GM21576 (cell line): ENCODE results near the gene GLYATL3.

Experiments used
- ATAC-seq: cut with Tn5 transposase; IDR thresholded peaks from one replicate; pipeline ENCODE4 v1.9.1; 2021; ENCODE audit warnings: mild to moderate bottlenecking, moderate library complexity; ENCODE audit not compliant: unreplicated experiment

GLYATL3 gene

GRCh38 chr6:49513153-49513989, 13.6 kb downstream of the GLYATL3 start:
- no peak for ATAC-seq

DNA sequence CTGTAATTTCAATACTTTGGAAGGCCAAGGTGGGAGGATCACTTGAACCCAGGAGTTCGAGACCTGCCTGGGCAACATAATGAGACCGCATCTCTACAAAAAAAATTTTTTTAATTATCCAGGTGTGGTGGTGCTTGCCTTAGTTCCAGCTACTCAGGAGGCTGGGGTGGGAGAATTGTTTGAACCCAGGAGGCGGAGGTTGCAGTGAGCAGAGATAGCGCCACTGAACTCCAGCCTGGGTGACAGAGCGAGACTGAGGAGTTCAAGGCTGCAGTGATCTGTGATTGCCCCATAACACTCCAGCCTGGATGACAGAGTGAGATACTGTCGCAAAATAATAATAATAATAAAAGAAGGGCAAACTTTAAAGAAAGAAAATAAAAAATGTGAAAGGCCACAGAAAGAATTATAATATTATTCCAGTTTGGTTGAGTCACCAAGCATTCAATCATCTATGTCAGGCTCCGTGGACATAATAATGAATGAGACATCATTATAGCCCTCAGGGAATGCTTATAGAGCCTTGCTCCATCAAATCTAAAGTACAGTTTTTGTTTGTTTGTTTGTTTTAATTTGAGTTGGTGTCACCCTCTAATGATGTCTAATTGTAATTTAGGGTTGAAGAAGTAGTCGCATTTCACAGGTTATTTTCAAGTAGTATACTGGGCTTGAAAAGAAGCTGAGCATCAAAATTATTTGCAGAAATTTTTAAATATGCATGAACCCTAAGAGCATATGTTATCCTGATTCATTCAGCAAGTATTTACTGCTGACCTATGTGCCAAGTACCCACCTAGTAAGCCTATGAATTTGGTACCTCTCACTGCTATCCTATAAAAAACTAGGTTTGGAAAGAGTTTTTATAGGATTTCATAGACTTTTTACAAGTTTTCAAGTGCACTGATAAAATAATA, 15.1 kb downstream of the GLYATL3 start:
- ATAC-seq = no peak

DNA sequence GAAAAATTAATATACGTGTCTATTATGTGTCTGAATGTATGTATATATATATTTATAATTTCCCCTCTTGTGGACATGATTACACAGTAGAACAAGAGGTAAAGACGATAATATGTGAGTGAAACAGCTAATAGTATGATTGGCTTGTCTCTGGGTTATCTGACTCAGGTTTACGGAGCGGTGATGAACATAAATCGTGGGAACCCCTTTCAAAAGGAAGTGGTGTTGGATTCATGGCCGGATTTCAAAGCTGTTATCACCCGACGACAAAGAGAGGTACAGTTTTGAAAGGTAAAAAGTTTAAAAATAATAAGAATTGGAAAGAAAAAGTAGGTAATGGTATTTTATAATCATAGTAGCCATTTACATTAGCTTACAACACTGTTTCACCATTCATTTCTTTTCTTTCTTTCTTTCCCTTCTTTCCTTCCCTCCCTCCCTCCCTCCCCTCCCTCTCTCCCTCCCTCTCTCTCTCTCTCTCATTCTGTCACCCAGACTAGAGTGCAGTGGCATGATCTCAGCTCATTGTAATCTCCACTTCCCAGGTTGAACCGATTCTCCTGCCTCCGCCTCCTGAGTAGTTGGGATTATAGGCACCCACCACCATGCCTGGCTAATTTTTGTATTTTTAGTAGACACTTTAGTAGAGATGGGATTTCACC, 15.9 kb downstream of the GLYATL3 start:
- no peak for ATAC-seq

- no peak for ATAC-seq
These were observed 16.4 kb downstream of the GLYATL3 start for GRCh38 chr6:49516147-49516505.

DNA sequence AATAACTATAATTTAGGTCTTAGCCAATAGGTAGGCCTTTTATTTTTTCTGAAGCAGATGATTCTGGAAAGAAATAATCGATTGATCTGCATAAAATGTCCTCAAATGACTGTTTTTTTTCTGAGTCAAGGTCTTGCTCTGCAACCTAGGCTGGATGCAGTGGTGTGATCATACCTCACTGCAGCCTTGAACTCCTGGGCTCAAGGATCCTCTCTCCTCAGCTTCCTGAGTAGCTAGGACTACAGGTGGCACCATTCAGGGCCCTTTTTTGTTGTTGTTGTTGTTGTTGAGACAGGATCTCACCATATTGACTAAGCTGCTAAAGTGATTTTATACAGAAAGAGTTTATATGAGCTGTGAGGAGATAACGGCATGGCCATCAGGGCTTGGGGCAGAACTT, 18.2 kb downstream of the GLYATL3 start:
- ATAC-seq = no peak

- ATAC-seq = peak; percentile 96
These were observed 19.9 kb downstream of the GLYATL3 start for GRCh38 chr6:49519660-49520059.

DNA sequence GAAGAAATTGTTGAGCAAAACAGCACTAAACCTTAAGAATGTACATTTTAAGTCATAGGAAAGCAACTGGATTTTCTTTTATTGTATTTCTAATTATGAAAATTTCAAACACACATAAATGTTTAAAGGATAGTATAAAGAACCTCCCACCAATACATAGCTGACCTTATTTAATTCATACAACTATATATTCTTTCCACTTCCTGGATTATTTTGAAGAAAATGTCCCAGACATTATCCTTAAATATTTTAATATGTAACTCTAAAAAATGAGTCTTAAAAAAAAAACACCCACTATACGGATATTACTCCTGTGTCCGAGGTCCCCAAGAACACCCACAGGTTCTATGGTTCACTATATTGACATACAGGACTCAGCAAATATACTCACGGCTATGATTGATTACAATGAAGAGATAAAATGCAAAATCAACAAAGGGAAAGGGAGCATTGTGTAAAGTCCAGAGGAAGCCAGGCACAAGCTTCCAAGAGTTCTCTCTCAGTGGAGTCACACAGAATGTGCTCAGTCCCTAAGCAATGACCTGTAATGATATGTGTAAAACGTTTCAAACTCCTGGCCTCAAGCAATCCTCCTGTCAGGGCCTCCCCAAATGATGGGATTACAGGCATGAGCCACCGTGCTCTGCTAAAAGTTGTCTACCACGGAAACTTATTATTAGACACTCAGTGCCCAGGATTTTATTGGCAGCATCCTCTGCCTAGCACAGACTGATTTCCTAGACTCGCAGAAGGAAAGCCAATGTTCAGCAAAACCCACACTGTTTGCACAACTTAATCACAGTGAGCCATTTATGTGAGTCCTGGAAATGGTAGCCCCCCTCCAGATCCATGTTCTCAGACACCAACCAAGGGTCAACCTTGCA, 23.2 kb downstream of the GLYATL3 start:
- ATAC-seq = no peak

- no peak for ATAC-seq
These were observed 24.2 kb downstream of the GLYATL3 start for GRCh38 chr6:49523901-49524300.

GRCh38 chr6:49524541-49524940, 24.8 kb downstream of the GLYATL3 start:
- ATAC-seq = no peak

- no peak for ATAC-seq
These were observed 26.9 kb downstream of the GLYATL3 start for GRCh38 chr6:49526598-49526997.

GRCh38 chr6:49527320-49527719, 27.6 kb downstream of the GLYATL3 start:
- no peak for ATAC-seq

DNA sequence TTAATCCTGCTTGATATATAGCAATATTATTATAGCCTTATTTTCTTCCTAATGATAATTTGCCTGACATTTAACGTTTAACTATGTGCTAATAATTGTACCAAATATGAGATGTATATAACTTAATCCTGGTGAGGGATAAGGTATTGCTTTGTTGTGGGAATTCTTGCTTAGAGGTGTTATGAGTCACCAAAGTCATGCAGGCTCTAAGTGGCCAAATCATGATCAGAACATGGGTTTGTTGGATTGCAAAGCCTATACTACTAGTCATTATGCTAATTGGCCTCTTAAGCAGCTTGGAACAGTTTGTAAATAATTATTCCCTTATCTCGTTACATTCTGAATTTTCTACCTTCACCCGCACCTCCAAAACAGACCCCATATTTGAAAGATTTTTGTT, 28.8 kb downstream of the GLYATL3 start:
- no peak for ATAC-seq

- ATAC-seq = no peak
These were observed 30.5 kb downstream of the GLYATL3 start for GRCh38 chr6:49530141-49530776.

DNA sequence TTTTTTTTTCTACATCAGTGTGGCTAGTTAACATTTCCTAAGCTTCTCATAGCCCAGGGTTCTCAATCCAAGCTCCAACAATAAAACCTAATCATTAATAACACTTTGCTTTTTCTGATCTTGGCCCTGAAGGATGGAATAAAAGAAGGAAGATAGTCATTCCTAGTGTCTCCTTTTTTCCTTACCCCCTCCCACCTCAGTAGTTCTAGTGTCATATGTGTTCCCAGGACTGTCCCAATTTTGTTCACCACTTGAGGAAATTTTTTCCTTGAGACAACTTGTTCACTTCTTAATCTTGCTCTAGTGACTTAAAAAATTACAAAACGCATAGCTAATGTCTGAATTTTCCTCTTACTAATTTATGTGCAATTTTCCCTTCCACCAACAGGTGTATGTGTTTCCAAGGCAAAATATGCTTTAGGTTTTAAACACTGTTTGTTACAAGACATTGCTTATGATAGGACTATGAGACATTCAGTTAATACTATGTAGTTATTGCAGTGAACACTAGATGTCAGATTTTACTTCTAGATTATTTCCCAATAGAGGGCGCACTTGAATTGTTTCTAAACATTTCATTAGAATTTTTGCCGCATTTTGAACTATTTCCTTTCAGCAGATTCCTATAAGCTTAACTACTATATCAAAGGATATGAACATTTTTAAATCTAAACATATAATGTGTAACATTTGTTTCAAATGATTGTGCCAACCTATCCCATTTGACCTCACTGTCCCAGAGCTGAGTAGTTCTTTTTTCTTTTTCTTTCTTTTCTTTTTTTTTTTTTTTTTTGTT, 32.2 kb downstream of the GLYATL3 start:
- peak; percentile 98 for ATAC-seq

GRCh38 chr6:49535795-49536194, 36.1 kb downstream of the GLYATL3 start:
- ATAC-seq = no peak

DNA sequence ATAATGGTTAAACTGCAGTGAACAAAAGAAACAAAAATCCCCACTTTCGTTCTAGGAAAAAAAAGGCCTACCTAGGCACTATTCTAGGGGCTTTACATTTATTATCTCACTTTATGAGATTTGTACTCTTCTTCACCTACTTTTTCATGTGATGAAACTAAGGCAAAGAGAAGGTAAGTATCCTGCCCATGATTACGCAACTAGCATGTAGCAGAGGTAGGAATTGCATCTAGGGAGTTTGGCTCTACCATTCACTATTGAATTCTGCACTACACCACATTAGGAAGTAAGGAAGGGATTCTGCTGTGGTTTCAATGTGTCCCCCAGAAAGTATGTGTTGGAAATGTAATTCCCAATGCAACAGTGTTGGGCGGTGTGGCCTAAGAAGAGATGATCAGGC, 39.4 kb downstream of the GLYATL3 start:
- no peak for ATAC-seq

DNA sequence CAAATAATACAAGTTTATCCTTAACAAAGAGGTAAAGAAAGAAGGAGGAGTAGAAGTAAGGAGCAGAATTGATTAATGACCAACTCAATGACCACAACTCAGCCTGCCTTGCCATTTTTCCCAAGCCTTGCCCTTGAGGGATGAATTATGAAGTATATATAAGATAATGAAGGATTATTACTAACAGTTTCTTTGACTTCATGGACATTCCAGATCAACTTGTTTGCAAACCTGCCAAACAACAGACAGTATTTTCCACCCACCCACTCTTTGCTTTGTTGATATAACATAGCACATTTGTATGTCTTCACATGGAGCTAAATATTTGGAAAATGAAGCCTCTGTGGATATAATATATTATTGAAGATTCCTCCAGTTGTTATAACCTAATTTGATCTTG, 40.9 kb downstream of the GLYATL3 start:
- no peak for ATAC-seq

DNA sequence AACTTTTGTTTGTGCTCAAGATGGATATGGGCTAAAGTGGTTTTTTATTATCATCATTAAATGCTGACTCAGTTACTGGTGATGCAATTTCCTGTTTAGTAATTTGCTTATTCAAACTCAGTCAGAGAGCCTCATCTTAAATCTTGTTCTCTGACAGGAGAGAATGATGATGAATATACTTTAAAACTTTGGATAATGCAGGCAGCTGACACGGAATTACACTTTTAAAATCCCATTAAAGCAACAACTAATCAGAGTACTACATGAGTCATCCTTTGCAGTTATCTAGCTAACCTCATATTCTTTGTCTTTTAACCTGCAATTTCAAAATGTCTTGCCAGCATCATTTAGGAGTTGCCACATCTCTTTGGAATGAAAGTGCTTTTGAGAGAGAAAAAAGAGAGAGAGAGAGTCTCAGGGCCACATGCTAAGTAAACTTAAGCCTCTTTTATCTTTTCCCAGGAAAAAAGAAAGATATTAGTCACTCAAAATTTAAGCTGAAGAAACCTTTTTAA, 41.5 kb downstream of the GLYATL3 start:
- no peak for ATAC-seq

- no peak for ATAC-seq
These were observed 42.2 kb downstream of the GLYATL3 start for GRCh38 chr6:49541936-49542335.
